Activated T-helper 2 cell treated with anti-CD3 and anti-CD28 coated beads, Interferon-gamma antibody, Interleukin-2, Interleukin-4, amounts not matched to agents 10 μg/mL and 5 μg/mL and 100 μg/mL, durations not matched to agents 14 hours and 24 hours and 36 hours (primary cell): Measurements from ENCODE around the gene CNTD1. TPM values are rescaled to one million over a fixed set of nuclear protein-coding genes. Genes with fewer than 3 reads are reported as not detected.
A peak's percentile ranks its signal among the peaks of the same experiment; 100 is the strongest.

Experiments used
- DNase-seq: peaks from one replicate; pipeline ENCODE4 v3.0.0; 2021; ENCODE audit warnings: low spot score
- H3K27ac Mint-ChIP-seq: one replicate; pipeline ENCODE4 v1.8.0; 2021; ENCODE audit warnings: mixed read lengths
- H3K27me3 Mint-ChIP-seq: one replicate; pipeline ENCODE4 v1.8.0; 2021; ENCODE audit warnings: low read depth, mixed read lengths
- H3K36me3 Mint-ChIP-seq: one replicate; pipeline ENCODE4 v1.8.0; 2021; ENCODE audit warnings: low read depth, mixed read lengths
- H3K4me1 Mint-ChIP-seq: one replicate; pipeline ENCODE4 v1.8.0; 2021; ENCODE audit warnings: low read depth, mixed read lengths
- H3K4me3 Mint-ChIP-seq: one replicate; pipeline ENCODE4 v1.8.0; 2021; ENCODE audit warnings: low read depth, mild to moderate bottlenecking, moderate library complexity, mixed read lengths
- H3K9me3 Mint-ChIP-seq: one replicate; pipeline ENCODE4 v1.8.0; 2021; ENCODE audit warnings: mixed read lengths
- intact Hi-C: fragments of 100-400 bp; cut with micrococcal nuclease; formaldehyde crosslinking; loops from one replicate; pipeline ENCODE4 v1.15.1; 2023
- total RNA-seq: library from RNA; stranded (reverse); gene quantifications from 2 replicates; pipeline ENCODE4 v1.2.3, GENCODE V29; 2022

CNTD1 gene, protein sequence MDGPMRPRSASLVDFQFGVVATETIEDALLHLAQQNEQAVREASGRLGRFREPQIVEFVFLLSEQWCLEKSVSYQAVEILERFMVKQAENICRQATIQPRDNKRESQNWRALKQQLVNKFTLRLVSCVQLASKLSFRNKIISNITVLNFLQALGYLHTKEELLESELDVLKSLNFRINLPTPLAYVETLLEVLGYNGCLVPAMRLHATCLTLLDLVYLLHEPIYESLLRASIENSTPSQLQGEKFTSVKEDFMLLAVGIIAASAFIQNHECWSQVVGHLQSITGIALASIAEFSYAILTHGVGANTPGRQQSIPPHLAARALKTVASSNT
- 0.09 TPM in 1 of 2 replicates, not detected in the other for total RNA-seq

DNA sequence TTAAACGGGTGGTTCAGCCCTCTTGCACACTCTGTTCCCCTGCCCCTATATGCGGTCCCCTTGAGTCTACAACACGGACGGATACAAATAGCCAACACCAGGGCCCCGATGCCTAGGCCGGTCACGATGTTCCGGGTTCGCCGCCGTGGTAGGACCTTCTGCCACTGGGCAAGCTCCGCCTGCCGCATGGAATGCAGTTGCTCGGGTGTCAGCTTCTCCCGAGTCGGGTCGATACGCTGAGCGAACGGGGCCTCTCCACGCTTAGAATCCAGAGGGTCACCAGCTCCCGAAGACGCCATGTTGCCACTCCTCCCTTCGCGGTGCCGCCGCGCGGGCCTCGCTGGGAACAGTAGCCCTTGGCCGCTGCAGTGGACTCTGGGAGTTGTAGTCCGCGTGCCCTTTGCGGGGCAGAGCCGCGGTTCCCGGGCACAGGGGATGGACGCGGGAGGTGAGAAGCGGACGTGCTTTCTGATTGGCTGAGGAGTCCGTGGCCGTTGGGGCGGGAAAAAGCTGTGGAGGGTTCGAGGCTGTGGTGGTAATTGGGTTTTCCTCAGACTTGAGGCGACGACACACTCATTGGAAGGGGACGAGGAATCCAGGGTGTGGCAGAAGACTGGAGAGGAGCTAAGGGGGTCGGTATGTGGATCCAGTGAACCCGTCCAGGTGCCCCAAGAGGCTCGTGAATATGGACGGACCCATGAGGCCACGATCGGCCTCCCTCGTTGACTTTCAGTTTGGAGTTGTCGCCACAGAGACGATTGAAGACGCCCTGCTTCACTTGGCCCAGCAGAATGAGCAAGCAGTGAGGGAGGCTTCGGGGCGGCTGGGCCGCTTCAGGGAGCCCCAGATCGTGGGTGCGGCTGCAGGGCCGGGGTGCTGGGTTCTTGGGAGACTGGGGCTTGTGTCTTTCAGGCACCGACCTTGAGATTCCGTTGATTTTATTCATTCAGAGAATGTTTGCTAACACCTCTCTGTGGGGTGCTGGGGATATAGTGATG is at the start of gene CNTD1, which contains the start of gene COA3:
CNTD1 (plus strand) TSS at position 479 of the 998 bp plus-strand sequence; CDS start at position 686, 207 bp downstream.
COA3 (minus strand) TSS at position 322 of the 998 bp plus-strand sequence; CDS start at position 299, 23 bp downstream.
- peaks cover 14% of the 10 kb centered on the region for H3K4me1 Mint-ChIP-seq
- H3K9me3 Mint-ChIP-seq, result peaks cover 3% of the 10 kb centered on the region
- H3K27me3 Mint-ChIP-seq, result peaks cover 15% of the 10 kb centered on the region
- intact Hi-C loops, result no loop called here
- peaks cover 7% of the 10 kb centered on the region for H3K36me3 Mint-ChIP-seq
- DNase-seq, result peak; percentile 75
- peak within 1 kb of the TSS; percentile 44 for H3K27ac Mint-ChIP-seq
- peak within 1 kb of the TSS; percentile 91 for H3K4me3 Mint-ChIP-seq

DNA sequence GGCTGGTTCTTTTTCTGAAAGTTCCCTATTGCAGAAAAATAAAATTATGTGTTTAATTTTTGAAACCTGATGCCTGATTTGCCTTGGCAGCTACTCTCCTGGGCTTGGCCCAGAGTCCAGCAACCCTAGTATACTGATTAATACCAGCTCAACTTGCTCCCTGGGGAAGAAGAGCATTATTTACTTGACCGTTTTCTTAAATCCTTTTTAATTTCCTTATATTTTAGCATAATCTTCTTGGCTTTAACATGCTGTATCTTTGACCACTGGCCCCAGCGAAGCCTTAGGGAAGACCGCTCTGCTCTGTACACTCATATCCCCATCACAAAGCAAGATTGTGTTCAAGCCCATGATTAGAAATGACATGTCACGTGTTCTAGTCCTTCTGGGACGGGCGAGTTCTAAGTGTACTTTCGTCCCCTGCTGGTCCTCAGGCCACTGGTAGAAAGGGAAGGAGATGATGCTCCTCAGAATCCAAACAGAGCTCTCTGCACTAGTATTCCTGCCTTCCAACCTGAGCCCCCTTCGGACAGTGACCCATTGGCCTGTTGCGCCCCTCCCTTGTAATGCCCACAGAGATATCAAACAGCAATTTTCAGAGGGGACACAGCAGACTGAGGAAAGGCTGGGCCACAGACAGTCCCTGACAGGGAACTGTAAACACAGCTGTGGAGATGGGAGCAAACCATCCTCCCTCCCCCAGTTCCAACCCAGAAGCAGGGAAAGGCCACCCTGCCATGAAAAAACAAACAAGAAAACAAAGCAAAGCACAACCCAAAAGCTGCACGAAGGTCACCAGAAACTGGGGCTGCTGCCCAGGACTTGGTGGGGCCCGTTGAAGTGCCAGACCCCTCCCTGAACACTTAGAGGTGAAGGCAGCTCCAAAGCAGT is 49.5 kb upstream of the CNTD1 start:
- Mint-ChIP-seq H3K36me3 (no peaks in the 10 kb centered on the region), H3K27me3 (peaks cover 57% of the 10 kb centered on the region), H3K4me1 (peaks cover 6% of the 10 kb centered on the region), H3K9me3 (peaks cover 4% of the 10 kb centered on the region), H3K4me3 (no peak overlapping the region), H3K27ac (no peak overlapping the region)
- intact Hi-C loops, result no loop called here
- DNase-seq, result no peak

DNA sequence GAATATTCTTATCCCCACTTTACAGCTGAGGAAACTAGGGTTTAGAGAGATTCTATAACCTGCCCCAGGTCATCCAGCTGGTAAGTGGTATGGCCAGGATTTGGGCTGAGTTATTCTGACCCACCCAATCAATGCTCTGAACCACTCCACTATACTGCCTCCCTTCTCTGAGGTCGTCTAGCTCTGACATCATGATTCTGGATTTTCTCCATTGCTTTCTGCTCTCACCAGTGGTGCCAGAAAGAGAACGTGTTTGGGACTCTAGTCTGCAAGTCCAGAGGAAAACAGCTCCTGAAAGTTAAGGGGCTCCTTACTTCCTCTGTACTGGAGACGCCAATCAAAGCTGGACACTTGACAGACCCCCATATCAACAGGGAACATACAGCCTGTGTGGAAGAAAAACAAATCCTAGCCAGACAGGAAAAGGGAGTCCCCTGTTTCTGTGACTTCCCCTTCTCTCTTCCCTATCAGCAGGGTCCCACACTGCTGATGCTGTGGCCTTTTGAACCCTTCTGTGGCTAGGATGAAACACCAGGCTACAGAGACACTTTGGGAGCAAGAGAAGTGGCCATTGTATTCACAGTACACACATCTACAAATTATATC is 47.8 kb upstream of the CNTD1 start:
- H3K27ac Mint-ChIP-seq, result no peak overlapping the region
- no peaks in the 10 kb centered on the region for H3K4me1 Mint-ChIP-seq
- peaks cover 62% of the 10 kb centered on the region for H3K27me3 Mint-ChIP-seq
- DNase-seq, result no peak
- intact Hi-C loops, result no loop called here
- H3K4me3 Mint-ChIP-seq, result no peak overlapping the region
- H3K36me3 Mint-ChIP-seq, result no peaks in the 10 kb centered on the region
- no peaks in the 10 kb centered on the region for H3K9me3 Mint-ChIP-seq

DNA sequence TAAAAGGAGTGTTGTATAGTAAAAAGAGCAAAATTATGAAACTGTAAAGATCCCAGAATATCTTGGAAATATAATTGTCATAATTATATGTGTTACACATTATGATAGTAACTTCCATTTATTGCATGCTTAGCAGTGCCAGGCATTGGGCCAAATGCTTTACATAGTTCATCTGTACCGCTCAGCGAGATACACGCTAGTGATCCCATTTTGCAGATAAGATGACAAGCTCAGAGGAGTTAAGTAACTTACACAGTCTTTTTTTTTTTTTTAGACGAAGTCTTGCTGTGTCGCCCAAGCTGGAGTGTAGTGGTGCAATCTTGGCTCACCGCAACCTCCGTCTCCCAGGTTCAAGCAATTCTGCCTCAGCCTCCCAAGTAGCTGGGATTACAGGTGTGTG is 47.0 kb upstream of the CNTD1 start:
- peaks cover 62% of the 10 kb centered on the region for H3K27me3 Mint-ChIP-seq
- DNase-seq, result no peak

DNA sequence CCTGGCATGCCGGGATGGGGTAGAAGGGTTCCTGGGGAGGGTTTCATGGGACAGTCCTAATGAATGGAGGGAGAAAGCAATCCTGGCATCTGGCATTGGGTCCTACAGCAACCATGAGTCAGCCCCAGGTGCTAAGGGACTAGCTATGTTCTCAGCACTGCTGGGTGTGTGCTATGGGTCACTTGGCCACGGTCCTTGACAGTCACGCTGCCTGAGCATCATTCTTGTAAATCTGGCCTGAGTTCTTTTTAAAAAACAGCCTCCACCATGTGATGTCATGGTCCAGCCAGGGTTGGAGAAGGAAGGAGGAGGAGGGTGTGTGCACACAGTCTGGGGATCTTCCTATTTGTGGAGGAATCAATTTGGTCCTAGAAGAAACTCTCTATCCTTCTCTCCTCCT is 43.9 kb upstream of the CNTD1 start:
- no peaks in the 10 kb centered on the region for H3K9me3 Mint-ChIP-seq
- no peak overlapping the region for H3K27ac Mint-ChIP-seq
- no peaks in the 10 kb centered on the region for H3K4me1 Mint-ChIP-seq
- H3K36me3 Mint-ChIP-seq, result no peaks in the 10 kb centered on the region
- intact Hi-C loops, result no loop called here
- no peak for DNase-seq
- peaks cover 55% of the 10 kb centered on the region for H3K27me3 Mint-ChIP-seq
- H3K4me3 Mint-ChIP-seq, result no peak overlapping the region

More for the DNA sequence above, 47.0 kb upstream of the CNTD1 start:
- intact Hi-C loops, result no loop called here
- H3K4me1 Mint-ChIP-seq, result no peaks in the 10 kb centered on the region
- H3K27ac Mint-ChIP-seq, result no peak overlapping the region
- no peaks in the 10 kb centered on the region for H3K9me3 Mint-ChIP-seq
- H3K36me3 Mint-ChIP-seq, result no peaks in the 10 kb centered on the region
- H3K4me3 Mint-ChIP-seq, result no peak overlapping the region

DNA sequence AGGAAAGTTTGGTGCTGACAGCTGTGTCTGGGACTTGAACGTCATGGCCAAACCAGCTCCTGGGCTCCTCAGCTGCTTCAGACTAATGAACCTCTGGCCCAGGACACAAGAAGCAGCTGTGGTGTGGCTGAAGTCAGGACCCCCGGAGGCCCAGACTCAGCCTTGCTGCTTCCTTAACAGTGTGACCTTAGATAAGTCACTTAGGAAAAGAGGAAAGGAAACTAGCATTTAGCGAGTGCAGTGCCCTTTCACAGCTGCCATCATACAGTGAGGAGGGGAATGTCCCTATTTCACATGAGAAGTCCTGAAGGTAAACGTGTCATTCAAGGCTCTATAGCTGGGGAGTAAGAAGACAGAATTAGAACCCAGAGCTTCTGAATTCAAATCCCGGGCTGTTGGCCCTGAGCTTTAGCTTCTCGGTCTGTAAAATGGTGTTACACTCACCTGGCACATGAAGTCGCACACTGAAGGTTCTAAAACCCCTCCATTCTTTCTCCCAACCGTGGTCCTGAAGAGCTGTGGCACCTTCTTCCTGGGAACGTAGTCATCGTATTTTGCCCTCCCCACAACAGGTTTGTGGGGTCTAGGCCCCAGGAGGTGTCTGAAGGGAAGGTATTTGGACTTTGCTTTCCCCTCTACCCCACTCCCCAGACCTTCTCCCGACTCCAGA is 38.5 kb upstream of the CNTD1 start:
- H3K9me3 Mint-ChIP-seq, result no peaks in the 10 kb centered on the region
- DNase-seq, result no peak
- no peak overlapping the region for H3K27ac Mint-ChIP-seq
- peaks cover 55% of the 10 kb centered on the region for H3K27me3 Mint-ChIP-seq
- no peak overlapping the region for H3K4me3 Mint-ChIP-seq
- H3K36me3 Mint-ChIP-seq, result no peaks in the 10 kb centered on the region
- H3K4me1 Mint-ChIP-seq, result peaks cover 5% of the 10 kb centered on the region
- intact Hi-C loops, result loop anchor here (5.0 kb wide), 1 partner anchor 183 kb away; the partner anchor contains the start of gene PSMC3IP

DNA sequence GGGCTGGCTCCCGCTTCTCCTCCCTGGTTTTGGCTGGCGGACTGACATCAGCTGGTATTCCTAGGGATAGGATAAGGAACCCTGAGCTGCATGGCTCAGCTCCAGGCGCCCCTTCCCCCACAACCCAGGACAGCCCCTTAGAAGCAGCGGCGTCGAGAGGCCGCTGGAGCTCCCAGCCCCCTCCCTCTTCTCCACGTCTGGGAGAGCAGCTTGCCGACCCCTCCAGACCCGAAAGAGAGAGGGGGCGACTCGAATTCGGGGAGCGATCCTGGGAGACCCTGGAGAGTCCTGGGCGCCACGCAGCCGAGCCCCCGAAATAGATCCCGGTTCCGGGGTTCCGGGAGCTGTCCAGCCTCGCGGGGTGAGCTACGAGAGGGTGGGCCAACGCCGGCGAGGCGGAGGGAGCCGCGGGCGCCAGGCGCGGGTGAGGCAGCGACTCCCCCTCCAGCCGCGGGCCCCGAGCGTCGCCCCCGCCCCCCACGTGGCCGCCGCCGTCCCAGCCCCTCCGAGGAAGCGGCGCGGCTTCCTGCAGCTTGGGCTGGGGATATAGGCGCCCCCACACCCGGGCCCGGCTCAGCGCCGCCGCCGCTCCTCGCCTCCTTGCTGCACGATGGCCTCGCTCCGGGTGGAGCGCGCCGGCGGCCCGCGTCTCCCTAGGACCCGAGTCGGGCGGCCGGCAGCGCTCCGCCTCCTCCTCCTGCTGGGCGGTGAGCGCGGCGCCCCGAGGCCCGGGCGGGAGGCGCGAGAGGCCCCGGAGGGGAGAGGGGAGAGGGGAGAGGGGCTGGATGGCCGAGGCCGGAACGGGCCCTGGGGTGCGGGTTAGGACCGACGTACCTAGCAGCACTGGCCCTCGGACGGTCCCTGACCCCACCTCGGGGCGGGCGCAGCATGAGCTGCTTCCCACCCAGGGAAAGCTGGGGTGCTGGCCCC is 37.7 kb upstream of the CNTD1 start, which contains the start of gene RAMP2:
RAMP2 (plus strand) TSS at position 576 of the 930 bp plus-strand sequence; CDS start at position 611, 35 bp downstream.
- H3K36me3 Mint-ChIP-seq, result no peaks in the 10 kb centered on the region
- H3K27me3 Mint-ChIP-seq, result peaks cover 56% of the 10 kb centered on the region
- no peaks in the 10 kb centered on the region for H3K9me3 Mint-ChIP-seq
- H3K4me1 Mint-ChIP-seq, result peaks cover 5% of the 10 kb centered on the region
- no peak within 1 kb of the TSS for H3K27ac Mint-ChIP-seq
- H3K4me3 Mint-ChIP-seq, result peak within 1 kb of the TSS; percentile 22
- intact Hi-C loops, result loop anchor here (5.0 kb wide), 1 partner anchor 184 kb away; the partner anchor contains the start of gene PSMC3IP
- no peak for DNase-seq

DNA sequence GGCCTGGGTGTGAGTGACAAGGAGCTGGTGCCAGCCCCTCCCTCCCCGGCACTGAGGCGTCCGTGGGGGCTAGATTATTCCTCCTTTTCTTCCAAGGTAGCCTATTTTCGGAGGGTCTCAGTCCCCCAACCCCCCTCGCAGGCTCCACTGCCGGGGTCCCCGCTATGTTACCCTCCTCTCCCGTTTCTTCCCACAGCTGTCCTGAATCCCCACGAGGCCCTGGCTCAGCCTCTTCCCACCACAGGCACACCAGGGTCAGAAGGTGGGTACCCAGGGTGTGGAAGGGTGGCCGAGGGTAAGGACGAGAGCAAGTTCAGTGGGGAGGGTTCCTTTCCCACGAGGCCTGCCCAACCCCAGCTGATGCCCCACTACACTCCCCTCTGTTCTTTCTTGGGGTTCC is 37.0 kb upstream of the CNTD1 start:
- Mint-ChIP-seq H3K9me3 (no peaks in the 10 kb centered on the region), H3K27me3 (peaks cover 51% of the 10 kb centered on the region), H3K27ac (no peak overlapping the region), H3K4me3 (peak overlapping the region; percentile 22), H3K4me1 (peaks cover 5% of the 10 kb centered on the region), H3K36me3 (no peaks in the 10 kb centered on the region)
- no peak for DNase-seq
- intact Hi-C loops, result loop anchor here (5.0 kb wide), 1 partner anchor 184 kb away; the partner anchor contains the start of gene PSMC3IP

DNA sequence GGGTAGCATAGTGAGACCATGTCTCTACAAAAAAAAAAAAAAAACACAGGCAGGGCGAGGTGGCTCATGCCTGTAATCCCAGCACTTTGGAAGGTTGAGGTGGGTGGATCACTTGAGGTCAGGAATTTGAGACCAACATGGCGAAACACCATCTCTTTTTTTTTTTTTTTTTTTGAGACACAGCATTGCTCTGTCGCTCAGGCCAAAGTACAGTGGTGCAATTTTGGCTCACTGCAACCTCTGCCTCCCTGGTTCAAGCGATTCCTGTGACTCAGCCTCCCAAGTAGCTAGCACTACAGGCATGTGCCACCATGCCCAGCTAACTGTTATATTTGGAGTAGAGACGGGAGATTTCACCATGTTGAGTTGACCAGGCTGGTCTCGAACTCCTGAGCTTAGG is 32.5 kb upstream of the CNTD1 start:
- Mint-ChIP-seq H3K36me3 (no peaks in the 10 kb centered on the region), H3K4me3 (no peak overlapping the region), H3K27me3 (peaks cover 39% of the 10 kb centered on the region), H3K4me1 (peaks cover 2% of the 10 kb centered on the region), H3K27ac (no peak overlapping the region), H3K9me3 (no peaks in the 10 kb centered on the region)
- intact Hi-C loops, result no loop called here
- no peak for DNase-seq

DNA sequence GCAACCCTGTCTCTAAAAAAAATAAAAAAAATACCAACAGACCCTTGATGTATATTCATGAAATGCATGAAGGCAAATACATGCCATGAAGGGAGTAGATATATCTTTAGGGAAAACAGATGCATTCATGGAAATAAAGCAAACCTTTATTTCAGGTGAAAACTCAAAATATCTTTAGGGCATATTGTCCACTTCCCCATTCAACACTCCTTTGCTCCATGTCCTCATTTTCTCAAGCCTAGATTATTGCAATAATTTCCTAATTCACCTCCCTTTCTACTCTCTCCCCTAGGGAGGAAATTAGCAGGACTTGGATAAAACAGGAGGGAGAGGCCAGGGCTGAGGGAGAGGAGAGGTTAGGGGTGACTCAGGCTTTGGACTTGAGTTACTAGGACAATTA is 31.1 kb upstream of the CNTD1 start:
- H3K36me3 Mint-ChIP-seq, result no peaks in the 10 kb centered on the region
- no peak overlapping the region for H3K27ac Mint-ChIP-seq
- intact Hi-C loops, result no loop called here
- DNase-seq, result no peak
- no peaks in the 10 kb centered on the region for H3K9me3 Mint-ChIP-seq
- no peak overlapping the region for H3K4me3 Mint-ChIP-seq
- peaks cover 29% of the 10 kb centered on the region for H3K27me3 Mint-ChIP-seq
- peaks cover 7% of the 10 kb centered on the region for H3K4me1 Mint-ChIP-seq
